WTC11 (cell line): ENCODE data around the gene IL16.

Experiments used
- ATF1 ChIP-seq: sonication (generic); formaldehyde crosslinking; IDR thresholded peaks from 2 replicates; pipeline ENCODE4 v1.8.1; 2023; ENCODE audit warnings: mild to moderate bottlenecking, moderate library complexity, missing genetic modification reagents
- ESRRA ChIP-seq: sonication (generic); formaldehyde crosslinking; IDR thresholded peaks from 2 replicates; pipeline ENCODE4 v1.8.1; 2022; ENCODE audit warnings: mild to moderate bottlenecking, missing genetic modification reagents, borderline replicate concordance
- MLX ChIP-seq: sonication (generic); formaldehyde crosslinking; IDR thresholded peaks from 2 replicates; pipeline ENCODE4 v1.8.1; 2023; ENCODE audit warnings: mild to moderate bottlenecking, missing genetic modification reagents, moderate library complexity
- TP53 ChIP-seq: sonication (generic); formaldehyde crosslinking; IDR thresholded peaks from 2 replicates; pipeline ENCODE4 v1.8.1; 2023; ENCODE audit warnings: mild to moderate bottlenecking, missing genetic modification reagents
- TF ChIP-seq, protein P1 (sequence below): fragments of 200-600 bp; IDR thresholded peaks from 2 replicates; pipeline ENCODE4 v1.8.0; 2022; ENCODE audit warnings: antibody characterized with exemption

GRCh38 chr15:81211376-81211775 lies 14.7 kb downstream of the IL16 start:
- TF ChIP-seq ATF1 (CRISPR knock-in tag) (no peak), MLX (no peak), ESRRA (no peak), TP53 (CRISPR knock-in tag) (no peak)
- TF ChIP-seq, protein P1, sequence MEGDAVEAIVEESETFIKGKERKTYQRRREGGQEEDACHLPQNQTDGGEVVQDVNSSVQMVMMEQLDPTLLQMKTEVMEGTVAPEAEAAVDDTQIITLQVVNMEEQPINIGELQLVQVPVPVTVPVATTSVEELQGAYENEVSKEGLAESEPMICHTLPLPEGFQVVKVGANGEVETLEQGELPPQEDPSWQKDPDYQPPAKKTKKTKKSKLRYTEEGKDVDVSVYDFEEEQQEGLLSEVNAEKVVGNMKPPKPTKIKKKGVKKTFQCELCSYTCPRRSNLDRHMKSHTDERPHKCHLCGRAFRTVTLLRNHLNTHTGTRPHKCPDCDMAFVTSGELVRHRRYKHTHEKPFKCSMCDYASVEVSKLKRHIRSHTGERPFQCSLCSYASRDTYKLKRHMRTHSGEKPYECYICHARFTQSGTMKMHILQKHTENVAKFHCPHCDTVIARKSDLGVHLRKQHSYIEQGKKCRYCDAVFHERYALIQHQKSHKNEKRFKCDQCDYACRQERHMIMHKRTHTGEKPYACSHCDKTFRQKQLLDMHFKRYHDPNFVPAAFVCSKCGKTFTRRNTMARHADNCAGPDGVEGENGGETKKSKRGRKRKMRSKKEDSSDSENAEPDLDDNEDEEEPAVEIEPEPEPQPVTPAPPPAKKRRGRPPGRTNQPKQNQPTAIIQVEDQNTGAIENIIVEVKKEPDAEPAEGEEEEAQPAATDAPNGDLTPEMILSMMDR: no peak
